Superior temporal gyrus (tissue), 1 donor: ENCODE results near the gene KCNQ1OT1.

Source experiments
- DNase-seq: peaks from one replicate; pipeline ENCODE4 v3.0.0-alpha.2; 2016; ENCODE audit errors: extremely low spot score

The KCNQ1OT1 gene

DNA sequence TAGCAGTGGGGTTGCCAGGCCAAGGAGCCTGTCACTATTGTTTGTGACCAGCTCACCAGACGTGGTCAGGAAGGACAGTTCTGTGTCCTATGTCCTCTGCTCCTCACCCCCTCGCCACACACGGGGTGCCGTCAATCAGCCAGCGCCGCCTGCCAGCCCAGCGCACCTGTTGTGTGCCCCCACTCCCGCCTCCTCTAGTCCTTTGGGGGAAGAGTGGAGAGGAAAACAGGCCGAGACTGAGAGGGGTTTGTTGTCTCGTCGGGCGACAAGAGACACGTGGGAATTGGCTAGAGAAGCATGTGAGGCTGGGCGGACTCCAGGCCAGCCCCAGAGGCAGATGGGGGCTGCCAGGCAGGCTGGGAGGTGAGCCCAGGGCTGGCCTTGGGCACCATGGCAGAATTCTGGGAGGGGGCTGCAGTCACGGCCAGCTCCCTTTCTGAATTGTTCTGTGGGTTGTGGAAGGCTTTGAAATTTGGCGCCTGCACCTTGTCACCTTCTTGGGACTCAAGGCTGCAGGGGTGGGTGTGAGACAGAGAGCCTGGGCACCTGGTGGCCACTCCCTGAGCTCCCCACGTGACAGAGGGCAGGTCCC is 3.1 kb upstream of the KCNQ1OT1 start:
- DNase-seq, result no peak

DNA sequence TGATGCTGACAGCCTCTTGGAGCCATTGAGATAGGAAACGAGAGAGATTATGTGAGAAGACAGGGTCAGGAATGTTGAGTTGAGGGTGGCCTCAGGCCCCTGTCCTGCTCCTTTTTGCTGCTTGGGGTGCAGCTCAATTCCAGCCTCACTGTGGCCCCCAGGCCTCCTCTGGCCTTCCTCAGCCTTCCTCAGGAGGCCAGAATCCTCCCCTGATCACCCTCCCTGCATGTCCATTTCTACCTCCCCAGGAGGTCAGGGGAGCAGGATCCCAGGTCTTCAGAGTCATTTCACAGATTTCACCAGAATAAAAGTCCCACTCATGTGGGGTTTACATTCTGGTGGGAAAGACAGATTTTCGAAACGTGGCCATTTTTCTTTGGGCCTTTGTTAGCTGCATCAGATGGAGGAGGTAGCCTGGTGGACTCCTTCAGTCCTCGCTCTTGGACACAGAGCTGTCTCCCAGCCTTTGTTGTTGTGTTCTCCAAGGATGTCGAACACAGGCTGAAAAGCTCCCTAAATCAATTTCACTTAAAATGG is 2.2 kb upstream of the KCNQ1OT1 start:
- DNase-seq, result no peak

GRCh38 chr11:2701230-2701629 is 1.4 kb upstream of the KCNQ1OT1 start:
- DNase-seq, result no peak

DNA sequence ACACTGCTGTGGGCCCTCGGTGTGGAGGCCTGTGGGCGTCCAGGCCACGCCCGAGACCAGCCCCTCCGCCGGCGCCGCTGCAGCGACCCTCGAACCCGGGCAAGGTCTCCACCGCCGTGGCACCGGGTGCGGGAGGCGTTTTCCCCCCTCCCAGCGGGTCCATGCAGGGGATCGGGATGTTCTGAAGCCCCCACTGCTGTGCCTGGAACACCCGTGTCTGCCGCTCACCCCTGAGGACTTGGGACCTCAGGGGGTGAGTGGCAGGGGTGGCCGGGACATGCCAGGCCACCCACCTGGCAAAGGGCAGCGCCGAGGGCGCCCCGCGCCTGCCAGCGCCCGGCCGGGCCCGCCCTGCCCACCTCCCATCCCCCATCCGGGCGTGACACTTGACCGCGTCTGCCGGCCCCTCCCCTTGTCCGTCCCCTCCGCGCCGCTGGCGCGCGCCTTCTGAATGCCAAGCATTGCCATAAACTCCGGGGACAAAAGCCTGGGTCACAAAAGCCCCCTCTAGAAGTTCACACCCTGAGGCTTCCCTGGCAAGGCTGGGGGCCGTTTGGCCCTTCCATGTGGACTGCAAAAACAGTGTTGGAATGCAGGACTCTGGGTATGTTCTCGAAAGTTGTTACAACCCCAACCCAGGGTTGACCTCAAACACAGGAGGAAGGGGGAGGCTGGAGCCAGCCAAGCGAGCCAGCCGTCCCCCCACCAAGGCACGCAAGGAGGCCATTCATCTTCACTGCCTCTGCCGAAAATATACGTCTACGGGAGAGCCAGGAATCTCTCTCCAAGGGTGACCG is 819 bp upstream of the KCNQ1OT1 start:
- DNase-seq, result no peak

DNA sequence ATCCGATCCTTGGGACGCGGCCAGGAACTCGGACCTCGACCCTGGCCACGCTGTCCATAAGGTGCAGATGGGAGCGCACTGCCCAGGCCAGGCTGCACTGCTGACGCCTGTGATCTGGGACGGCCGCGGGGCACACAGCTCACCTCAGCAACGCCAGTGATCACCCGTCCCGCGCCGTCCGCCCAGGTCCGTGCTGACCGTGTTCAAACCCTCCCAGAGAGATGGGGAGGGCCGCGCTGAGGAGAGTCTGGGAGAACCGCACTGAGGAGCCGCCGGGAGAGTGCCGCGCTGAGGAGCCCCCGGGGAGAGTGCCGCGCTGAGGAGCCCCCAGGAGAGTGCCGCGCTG is 636 bp downstream of the KCNQ1OT1 start:
- DNase-seq, result no peak

- DNase-seq, result no peak
Measured at GRCh38 chr11:2698386-2699184, 1.2 kb downstream of the KCNQ1OT1 start.

- DNase-seq, result no peak
Measured at GRCh38 chr11:2697866-2698265, 1.9 kb downstream of the KCNQ1OT1 start.

DNA sequence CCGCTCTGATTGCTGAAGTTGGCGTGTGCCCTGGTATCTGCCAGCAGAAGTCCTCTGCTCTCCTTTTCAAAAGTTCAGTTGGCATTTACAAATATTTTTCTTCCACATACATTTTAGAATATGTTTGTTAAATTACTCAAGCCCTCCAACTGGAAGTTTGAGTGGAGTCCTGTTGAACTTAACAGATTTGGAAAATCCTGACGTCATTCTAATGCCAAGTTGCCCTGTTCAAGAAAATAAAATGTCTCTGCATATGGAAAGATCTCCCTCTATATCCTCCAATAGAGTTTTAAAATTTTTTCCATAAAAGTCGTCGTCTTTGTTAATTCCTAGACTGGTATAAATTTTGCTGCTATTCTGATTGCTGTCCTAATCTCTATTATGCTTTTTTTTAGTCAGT is 3.3 kb downstream of the KCNQ1OT1 start:
- no peak for DNase-seq

DNA sequence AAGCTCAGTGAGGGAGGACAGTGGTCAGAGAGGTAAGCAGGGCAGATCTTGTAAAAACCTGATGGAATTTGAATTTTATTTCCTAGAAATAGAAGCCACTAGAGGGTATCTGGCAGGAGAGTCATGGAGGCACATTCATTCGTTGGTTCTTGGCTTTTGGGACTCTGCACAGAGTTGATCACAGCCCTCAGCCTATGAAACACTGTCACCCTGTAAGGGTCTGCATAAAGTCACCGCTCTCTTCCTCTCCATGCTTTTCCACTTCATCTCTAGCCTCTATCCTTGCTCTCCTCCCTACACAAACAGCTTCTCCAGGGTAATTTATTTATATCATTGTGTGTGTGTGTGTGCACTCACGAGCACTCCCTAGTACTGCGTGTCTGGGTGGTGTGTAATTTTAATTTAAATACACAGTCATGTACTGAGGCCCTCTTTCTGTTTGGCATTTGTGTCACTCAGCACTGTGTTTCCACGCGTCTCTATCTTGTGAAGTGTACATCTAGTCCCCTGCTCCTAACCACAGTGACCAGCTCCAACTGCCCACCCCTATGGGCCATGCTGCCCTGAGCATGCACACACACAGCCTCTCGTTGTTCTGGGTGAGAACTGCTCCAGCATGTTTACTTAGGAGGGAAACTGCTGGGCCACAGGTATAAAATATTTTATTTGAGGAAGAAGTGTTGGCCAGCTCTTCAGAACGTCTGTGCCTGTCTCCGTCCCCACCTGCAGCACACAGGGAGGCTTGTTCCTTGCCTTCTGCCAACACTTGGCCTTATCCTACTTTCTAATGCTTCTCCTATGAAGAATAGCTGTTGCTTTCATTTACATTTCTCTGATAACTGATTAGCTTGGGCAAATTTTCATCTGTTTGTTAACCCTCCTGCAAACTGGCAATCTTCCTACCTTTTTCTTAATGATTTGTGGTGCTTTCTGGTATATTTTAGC is 4.5 kb downstream of the KCNQ1OT1 start:
- no peak for DNase-seq

DNA sequence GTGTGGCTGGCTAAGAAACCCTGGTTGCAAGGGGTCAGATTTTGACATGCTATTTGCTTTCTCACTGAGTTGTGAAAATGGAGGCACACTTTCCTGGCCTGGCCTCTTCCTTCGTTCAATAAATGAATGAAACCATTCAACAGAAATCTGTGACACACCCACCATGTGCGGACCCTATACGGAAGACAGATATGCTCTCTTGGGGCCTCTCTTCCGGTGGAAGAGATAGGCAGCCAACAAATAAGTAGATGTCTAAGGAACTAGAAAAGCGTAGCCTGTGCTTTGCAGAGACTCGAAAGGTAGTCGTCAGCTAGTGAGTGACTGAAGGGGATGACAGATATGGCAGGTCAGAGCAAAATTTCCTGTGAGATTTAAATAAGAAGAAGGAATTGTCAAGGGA is 5.3 kb downstream of the KCNQ1OT1 start:
- DNase-seq, result no peak

DNA sequence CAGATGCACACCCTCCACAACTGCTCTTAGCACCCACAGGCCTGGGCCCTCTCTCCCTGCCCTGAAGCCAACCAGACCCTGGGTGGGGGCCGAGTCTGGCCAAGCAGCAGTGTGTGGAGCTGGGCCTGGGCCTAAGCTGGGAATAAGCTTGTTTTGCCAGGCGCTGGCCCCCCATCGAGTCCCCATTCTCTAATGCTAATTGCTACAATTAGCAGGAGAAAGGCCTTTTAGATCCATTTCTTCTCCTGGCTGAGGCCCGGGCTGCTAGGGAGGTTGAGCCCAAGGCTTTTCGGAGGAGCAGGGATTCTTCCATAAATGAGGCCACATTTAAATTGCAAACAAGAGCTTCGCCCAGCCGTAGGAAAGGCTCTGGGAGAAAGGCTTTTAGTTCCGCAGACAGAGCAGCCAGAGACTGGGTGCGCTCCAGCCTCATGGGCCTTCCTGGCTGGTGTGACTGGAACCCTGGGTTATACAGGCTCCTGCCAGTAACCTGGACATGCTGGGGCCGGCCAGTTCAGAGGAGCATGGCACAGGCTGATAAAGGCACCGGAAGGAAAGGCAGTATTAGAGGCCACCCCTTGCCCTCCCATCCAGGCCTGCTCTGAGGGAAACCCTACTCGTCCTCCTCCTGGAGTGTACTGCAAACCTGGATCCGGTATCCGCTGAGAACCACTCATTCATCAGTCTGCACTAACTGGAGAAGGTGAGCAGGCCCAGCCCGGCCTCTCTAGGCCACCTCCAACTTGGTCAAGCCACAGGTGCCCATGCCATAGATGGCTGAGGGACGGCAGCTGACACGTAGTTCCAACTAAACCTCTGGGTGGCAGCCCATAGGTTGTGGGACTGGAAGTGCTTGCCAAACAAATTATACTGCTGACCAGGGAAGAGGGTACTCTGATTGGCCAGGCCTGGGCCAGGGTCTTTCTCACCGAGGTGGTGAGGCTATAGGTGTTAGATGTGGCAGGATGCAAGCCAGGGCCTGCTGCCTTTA is 6.2 kb downstream of the KCNQ1OT1 start:
- DNase-seq, result no peak

- DNase-seq, result no peak
Measured at GRCh38 chr11:2691991-2692875, 7.6 kb downstream of the KCNQ1OT1 start.

- DNase-seq, result no peak
Measured at GRCh38 chr11:2691355-2691761, 8.4 kb downstream of the KCNQ1OT1 start.

DNA sequence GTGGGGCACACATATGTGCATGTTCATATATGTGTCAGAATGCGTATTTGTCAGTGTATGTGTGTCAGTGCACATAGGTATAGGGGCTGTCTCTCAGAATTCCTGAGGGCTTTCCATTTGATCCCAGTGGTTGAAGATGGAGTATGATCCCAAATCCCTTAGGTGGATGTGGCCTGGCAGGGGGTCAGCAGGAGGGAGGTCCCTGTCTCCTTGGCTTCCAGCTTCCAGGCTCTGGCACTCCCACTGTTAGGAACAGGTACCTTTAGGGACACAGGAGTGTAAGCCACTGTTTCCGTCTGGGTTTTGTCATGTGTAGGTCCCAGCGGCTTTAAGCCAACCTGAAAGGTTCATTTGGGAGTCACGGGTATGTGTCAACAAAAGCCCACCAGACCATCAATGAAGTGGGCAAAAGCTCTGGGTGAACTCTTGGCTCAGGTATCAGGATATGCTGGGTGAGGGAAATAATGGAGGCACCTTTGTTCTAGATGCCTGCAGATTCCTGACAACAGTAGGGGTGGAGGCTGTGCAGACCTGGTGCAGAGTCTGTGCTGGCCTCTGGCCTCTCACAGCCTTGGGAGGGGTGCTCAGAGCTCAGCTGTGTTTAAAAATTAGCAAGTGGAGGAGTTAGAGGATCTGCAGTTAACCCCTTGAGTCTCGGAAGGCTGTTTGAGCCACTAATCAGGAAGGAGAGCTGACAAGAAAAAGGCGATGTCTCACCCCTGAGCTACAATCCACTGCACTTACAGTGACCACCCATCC is 9.0 kb downstream of the KCNQ1OT1 start:
- DNase-seq, result no peak

DNA sequence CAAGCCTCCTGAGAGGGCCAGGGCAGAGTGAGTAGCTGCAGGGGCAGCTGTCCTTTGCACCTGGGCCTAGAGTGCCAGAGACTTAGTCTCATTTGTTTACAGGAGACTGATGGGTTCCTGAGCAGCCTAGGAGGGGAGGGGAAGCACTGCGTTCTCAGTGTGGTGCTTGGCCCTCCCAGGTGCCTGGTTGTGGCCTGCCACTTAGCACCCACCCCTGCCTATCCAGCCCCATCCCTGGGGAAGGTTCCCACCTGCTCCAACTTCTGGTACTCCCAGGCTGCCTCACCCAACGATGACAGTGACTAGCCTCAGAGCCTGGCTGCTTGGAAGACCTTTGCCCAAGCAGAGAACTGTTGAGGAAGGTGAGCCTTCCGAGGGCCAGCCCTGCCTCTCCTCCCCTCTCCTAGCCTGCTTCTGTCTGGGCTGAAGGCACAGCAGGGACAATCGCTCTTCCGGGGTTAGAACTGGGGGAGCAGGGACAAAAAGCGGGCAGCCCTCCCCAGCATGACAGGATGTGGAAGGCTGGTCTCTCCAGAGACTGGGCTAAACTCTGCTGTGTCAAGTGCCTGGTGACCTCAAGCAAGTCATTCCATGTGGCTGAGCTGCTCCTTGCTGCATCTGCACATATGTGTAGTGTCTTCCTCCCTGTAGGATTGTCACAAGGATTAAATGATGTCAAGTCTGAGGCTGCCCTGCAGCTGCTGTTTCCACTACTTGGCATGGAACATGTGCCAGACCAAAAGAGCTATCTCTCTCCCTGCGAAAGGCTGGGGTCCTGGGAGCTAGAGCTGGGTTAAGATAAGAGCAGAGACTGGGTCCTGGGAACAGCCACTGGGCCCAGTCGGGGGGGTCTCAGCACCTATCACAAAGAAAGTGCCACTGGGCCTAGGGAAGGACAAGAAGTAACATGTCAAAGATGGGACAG is 9.9 kb downstream of the KCNQ1OT1 start:
- no peak for DNase-seq

DNA sequence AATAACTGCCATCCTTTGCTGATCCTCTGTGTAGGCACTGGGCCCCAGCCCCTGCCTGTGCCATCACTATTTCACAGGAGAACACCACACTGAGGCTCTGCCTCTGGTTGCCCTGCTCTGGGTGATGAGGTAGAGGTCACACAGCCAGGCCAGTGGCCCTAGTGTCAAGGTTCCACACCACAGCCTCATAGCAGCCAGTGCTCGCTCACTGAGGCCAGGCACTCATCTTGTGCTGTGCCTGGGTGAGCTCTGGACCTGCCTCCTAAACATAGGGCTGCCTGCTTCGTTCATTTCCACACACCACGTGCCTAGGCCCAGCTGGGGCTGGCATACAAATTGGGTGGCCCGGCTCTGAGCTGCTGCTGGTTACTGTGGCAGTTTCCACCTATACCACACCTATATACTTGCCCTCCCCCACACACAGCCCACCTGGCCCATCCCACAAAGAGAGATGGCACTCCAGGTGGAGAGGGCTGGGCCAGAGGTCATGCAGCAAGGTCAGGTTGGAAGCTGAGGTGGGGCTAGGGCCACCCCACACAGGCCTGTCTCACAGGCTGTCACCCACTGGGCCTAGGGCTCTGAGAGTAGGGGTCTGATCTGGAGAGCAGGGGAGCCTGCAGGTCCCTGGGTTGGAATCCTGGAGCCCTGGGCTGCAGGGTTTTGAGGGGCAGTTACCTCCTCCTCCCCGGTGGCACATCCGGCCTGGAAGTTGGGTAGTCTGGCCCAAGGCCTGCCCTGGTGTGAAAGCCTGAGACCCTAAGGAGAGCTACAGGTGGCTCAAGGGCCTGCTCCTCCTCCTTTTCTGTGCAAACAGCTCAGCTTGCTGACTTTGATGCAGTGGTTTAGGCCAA is 11.2 kb downstream of the KCNQ1OT1 start:
- DNase-seq, result no peak
